ENCODE data around the gene TSPAN10. TPM values are rescaled to one million over a fixed set of nuclear protein-coding genes. Genes with fewer than 3 reads are reported as not detected.

Gene TSPAN10
- total and polyA plus RNA-seq, 9 of the 15 experiments (the other 6 are each of a cell fraction or from before 2014, with no cell fraction given): 0.05 to 0.31 (median 0.13) TPM; not detected in 1

DNA sequence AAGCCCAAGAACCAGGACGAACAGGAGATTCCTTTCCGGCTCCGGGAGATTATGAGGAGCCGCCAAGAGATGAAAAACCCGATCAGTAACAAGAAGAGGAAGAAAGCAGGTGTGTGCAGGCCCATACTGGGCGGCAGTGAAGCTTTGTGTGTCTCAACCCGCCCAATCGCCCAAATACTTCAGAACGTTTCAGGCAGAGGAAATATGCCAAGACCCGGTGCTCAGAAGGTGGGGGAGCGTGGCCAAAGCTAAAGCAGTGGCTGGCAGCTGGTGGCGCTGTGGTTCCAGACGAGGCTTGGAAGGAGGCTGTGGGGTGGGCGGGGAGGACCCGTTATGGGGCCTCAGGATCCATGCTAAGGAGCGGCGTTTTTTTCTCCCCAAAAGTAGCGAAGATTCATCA lies 30.8 kb downstream of the TSPAN10 start (continued):
- TF ChIP-seq, protein P1, sequence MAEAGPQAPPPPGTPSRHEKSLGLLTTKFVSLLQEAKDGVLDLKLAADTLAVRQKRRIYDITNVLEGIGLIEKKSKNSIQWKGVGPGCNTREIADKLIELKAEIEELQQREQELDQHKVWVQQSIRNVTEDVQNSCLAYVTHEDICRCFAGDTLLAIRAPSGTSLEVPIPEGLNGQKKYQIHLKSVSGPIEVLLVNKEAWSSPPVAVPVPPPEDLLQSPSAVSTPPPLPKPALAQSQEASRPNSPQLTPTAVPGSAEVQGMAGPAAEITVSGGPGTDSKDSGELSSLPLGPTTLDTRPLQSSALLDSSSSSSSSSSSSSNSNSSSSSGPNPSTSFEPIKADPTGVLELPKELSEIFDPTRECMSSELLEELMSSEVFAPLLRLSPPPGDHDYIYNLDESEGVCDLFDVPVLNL (CRISPR knock-in tag; IDR thresholded peaks at IDR 0.05; ENCODE audit: low read depth): no peak
- TF ChIP-seq, protein P2, sequence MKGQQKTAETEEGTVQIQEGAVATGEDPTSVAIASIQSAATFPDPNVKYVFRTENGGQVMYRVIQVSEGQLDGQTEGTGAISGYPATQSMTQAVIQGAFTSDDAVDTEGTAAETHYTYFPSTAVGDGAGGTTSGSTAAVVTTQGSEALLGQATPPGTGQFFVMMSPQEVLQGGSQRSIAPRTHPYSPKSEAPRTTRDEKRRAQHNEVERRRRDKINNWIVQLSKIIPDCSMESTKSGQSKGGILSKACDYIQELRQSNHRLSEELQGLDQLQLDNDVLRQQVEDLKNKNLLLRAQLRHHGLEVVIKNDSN (CRISPR knock-in tag; IDR thresholded peaks at IDR 0.05): no peak
- TF ChIP-seq POLR2G (IDR thresholded peaks at IDR 0.05; ENCODE audit: low read depth, low read length) (peak; percentile 34; the same call in 1 of the 2 replicates), NR2F6 (CRISPR knock-in tag; IDR thresholded peaks at IDR 0.05) (no peak), NRF1 (conservative IDR thresholded peaks at IDR 0.05 in 1 of 2, IDR thresholded peaks at IDR 0.05 in 1 of 2) (no peak), MYBL2 (IDR thresholded peaks at IDR 0.05; ENCODE audit: low read depth) (no peak), MYBL2 (CRISPR knock-in tag; IDR thresholded peaks at IDR 0.05; ENCODE audit: borderline replicate concordance) (no peak), HMGN3 (IDR thresholded peaks at IDR 0.05; ENCODE audit: borderline replicate concordance, extremely low read depth, insufficient read length, low read depth, low read length) (no peak)
- TF ChIP-seq, protein P3, sequence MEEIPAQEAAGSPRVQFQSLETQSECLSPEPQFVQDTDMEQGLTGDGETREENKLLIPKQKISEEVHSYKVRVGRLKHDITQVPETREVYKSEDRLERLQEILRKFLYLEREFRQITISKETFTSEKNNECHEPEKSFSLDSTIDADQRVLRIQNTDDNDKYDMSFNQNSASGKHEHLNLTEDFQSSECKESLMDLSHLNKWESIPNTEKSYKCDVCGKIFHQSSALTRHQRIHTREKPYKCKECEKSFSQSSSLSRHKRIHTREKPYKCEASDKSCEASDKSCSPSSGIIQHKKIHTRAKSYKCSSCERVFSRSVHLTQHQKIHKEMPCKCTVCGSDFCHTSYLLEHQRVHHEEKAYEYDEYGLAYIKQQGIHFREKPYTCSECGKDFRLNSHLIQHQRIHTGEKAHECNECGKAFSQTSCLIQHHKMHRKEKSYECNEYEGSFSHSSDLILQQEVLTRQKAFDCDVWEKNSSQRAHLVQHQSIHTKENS (CRISPR knock-in tag; IDR thresholded peaks at IDR 0.05): no peak
- TF ChIP-seq, protein P4, sequence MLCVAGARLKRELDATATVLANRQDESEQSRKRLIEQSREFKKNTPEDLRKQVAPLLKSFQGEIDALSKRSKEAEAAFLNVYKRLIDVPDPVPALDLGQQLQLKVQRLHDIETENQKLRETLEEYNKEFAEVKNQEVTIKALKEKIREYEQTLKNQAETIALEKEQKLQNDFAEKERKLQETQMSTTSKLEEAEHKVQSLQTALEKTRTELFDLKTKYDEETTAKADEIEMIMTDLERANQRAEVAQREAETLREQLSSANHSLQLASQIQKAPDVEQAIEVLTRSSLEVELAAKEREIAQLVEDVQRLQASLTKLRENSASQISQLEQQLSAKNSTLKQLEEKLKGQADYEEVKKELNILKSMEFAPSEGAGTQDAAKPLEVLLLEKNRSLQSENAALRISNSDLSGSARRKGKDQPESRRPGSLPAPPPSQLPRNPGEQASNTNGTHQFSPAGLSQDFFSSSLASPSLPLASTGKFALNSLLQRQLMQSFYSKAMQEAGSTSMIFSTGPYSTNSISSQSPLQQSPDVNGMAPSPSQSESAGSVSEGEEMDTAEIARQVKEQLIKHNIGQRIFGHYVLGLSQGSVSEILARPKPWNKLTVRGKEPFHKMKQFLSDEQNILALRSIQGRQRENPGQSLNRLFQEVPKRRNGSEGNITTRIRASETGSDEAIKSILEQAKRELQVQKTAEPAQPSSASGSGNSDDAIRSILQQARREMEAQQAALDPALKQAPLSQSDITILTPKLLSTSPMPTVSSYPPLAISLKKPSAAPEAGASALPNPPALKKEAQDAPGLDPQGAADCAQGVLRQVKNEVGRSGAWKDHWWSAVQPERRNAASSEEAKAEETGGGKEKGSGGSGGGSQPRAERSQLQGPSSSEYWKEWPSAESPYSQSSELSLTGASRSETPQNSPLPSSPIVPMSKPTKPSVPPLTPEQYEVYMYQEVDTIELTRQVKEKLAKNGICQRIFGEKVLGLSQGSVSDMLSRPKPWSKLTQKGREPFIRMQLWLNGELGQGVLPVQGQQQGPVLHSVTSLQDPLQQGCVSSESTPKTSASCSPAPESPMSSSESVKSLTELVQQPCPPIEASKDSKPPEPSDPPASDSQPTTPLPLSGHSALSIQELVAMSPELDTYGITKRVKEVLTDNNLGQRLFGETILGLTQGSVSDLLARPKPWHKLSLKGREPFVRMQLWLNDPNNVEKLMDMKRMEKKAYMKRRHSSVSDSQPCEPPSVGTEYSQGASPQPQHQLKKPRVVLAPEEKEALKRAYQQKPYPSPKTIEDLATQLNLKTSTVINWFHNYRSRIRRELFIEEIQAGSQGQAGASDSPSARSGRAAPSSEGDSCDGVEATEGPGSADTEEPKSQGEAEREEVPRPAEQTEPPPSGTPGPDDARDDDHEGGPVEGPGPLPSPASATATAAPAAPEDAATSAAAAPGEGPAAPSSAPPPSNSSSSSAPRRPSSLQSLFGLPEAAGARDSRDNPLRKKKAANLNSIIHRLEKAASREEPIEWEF (CRISPR knock-in tag; IDR thresholded peaks at IDR 0.05): no peak
- TF ChIP-seq, protein P5, sequence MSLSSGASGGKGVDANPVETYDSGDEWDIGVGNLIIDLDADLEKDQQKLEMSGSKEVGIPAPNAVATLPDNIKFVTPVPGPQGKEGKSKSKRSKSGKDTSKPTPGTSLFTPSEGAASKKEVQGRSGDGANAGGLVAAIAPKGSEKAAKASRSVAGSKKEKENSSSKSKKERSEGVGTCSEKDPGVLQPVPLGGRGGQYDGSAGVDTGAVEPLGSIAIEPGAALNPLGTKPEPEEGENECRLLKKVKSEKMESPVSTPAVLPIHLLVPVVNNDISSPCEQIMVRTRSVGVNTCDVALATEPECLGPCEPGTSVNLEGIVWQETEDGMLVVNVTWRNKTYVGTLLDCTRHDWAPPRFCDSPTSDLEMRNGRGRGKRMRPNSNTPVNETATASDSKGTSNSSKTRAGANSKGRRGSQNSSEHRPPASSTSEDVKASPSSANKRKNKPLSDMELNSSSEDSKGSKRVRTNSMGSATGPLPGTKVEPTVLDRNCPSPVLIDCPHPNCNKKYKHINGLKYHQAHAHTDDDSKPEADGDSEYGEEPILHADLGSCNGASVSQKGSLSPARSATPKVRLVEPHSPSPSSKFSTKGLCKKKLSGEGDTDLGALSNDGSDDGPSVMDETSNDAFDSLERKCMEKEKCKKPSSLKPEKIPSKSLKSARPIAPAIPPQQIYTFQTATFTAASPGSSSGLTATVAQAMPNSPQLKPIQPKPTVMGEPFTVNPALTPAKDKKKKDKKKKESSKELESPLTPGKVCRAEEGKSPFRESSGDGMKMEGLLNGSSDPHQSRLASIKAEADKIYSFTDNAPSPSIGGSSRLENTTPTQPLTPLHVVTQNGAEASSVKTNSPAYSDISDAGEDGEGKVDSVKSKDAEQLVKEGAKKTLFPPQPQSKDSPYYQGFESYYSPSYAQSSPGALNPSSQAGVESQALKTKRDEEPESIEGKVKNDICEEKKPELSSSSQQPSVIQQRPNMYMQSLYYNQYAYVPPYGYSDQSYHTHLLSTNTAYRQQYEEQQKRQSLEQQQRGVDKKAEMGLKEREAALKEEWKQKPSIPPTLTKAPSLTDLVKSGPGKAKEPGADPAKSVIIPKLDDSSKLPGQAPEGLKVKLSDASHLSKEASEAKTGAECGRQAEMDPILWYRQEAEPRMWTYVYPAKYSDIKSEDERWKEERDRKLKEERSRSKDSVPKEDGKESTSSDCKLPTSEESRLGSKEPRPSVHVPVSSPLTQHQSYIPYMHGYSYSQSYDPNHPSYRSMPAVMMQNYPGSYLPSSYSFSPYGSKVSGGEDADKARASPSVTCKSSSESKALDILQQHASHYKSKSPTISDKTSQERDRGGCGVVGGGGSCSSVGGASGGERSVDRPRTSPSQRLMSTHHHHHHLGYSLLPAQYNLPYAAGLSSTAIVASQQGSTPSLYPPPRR (CRISPR knock-in tag; IDR thresholded peaks at IDR 0.05; ENCODE audit: borderline replicate concordance): no peak
